Nucleus accumbens (tissue), 56 donors: Measurements from ENCODE around the gene KDM6A.
"Not testable (repeated sequence)": the region's sequence is repeated elsewhere in the genome, so short reads cannot be mapped to it uniquely, and the experiment has no call there.

Source experiments
- DNase-seq, 56 donors: peaks; one replicate each; lab custom pipeline; 2025; lab: John Stamatoyannopoulos, UW

KDM6A gene

GRCh38 chrX:44884944-44885343, 12.0 kb downstream of the KDM6A start:
- DNase-seq, result no peak

- DNase-seq, result no peak
Measured at GRCh38 chrX:44889824-44890223, 16.8 kb downstream of the KDM6A start.

- DNase-seq, result no peak
Measured at GRCh38 chrX:44890247-44890646, 17.3 kb downstream of the KDM6A start.

- DNase-seq, result not testable (repeated sequence)
Measured at GRCh38 chrX:44890687-44891086, 17.7 kb downstream of the KDM6A start.

- no peak for DNase-seq
Measured at GRCh38 chrX:44891642-44892041, 18.7 kb downstream of the KDM6A start.

- no peak for DNase-seq
Measured at GRCh38 chrX:44896876-44897186, 23.8 kb downstream of the KDM6A start.

- no peak for DNase-seq
Measured at GRCh38 chrX:44897539-44897938, 24.6 kb downstream of the KDM6A start.

GRCh38 chrX:44898411-44899221, 25.6 kb downstream of the KDM6A start:
- DNase-seq, result no peak

- no peak for DNase-seq
Measured at GRCh38 chrX:44899946-44900345, 27.0 kb downstream of the KDM6A start.

GRCh38 chrX:44903107-44903506, 30.1 kb downstream of the KDM6A start:
- no peak for DNase-seq

GRCh38 chrX:44903830-44904530, 31.0 kb downstream of the KDM6A start:
- no peak for DNase-seq

GRCh38 chrX:44904542-44905115, 31.6 kb downstream of the KDM6A start:
- no peak for DNase-seq

- no peak for DNase-seq
Measured at GRCh38 chrX:44906041-44906440, 33.1 kb downstream of the KDM6A start.

GRCh38 chrX:44906542-44906941, 33.6 kb downstream of the KDM6A start:
- no peak for DNase-seq

GRCh38 chrX:44908153-44908552, 35.2 kb downstream of the KDM6A start:
- DNase-seq, result no peak

- no peak for DNase-seq
Measured at GRCh38 chrX:44908827-44909226, 35.8 kb downstream of the KDM6A start.

GRCh38 chrX:44910508-44910907, 37.5 kb downstream of the KDM6A start:
- DNase-seq, result not testable (repeated sequence)

- DNase-seq, result not testable (repeated sequence)
Measured at GRCh38 chrX:44911074-44911600, 38.1 kb downstream of the KDM6A start.

- no peak for DNase-seq
Measured at GRCh38 chrX:44913656-44914531, 40.9 kb downstream of the KDM6A start.

- no peak for DNase-seq
Measured at GRCh38 chrX:44914532-44915198, 41.7 kb downstream of the KDM6A start.
